HepG2 (cell line): ENCODE data around the gene ANTXR1. TPM values are rescaled to one million over a fixed set of nuclear protein-coding genes. Genes with fewer than 3 reads are reported as not detected.
A peak's percentile ranks its signal among the peaks of the same experiment; 100 is the strongest.

ENCODE experiments used
- BRCA1 ChIP-seq: sonication (generic); formaldehyde crosslinking; IDR thresholded peaks from 2 replicates; pipeline ENCODE4 v1.4.0; 2020; ENCODE audit warnings: missing genetic modification reagents
- CENPT ChIP-seq: sonication (generic); formaldehyde crosslinking; IDR thresholded peaks from 2 replicates; pipeline ENCODE4 v1.8.0; 2022; ENCODE audit warnings: low read depth, mild to moderate bottlenecking, moderate library complexity, missing genetic modification reagents
- CHD4 ChIP-seq: fragments of 200-600 bp; sonication (generic); IDR thresholded peaks from 2 replicates; pipeline ENCODE4 v1.7.0; 2017; ENCODE audit warnings: mild to moderate bottlenecking, low read length, borderline replicate concordance
- FOSL2 ChIP-seq: sonication (generic); formaldehyde crosslinking; IDR thresholded peaks from 2 replicates; pipeline ENCODE4 v1.4.0; 2020; ENCODE audit warnings: missing genetic modification reagents
- HOXA7 ChIP-seq: sonication (generic); formaldehyde crosslinking; IDR thresholded peaks from 2 replicates; pipeline ENCODE4 v1.8.1; 2022; ENCODE audit warnings: mild to moderate bottlenecking, missing genetic modification reagents, moderate library complexity
- HOXD1 ChIP-seq: sonication (generic); formaldehyde crosslinking; IDR thresholded peaks from 2 replicates; pipeline ENCODE4 v1.5.0; 2020; ENCODE audit warnings: missing genetic modification reagents
- MAZ ChIP-seq, 2 experiments: sonication (generic) in 1 of 2; formaldehyde crosslinking in 1 of 2; IDR thresholded peaks; 2 replicates each; pipeline versions ENCODE4 v1.5.0 to v1.6.1; 2012 to 2020; ENCODE audit warnings: low read depth in 2 of 2, mild to moderate bottlenecking in 2 of 2, borderline replicate concordance in 1 of 2, improper control_type of control experiment in 1 of 2, low read length in 1 of 2, missing genetic modification reagents in 1 of 2, moderate library complexity in 1 of 2
- POLR2AphosphoS5 ChIP-seq: IDR thresholded peaks from 2 replicates; pipeline ENCODE4 v1.6.1; 2012; ENCODE audit warnings: low read depth, low read length
- SP140L ChIP-seq: sonication (generic); formaldehyde crosslinking; IDR thresholded peaks from 2 replicates; pipeline ENCODE4 v1.4.0; 2020; ENCODE audit warnings: missing genetic modification reagents, borderline replicate concordance
- SRSF4 ChIP-seq: fragments of 200-400 bp; formaldehyde crosslinking; IDR thresholded peaks from one replicate; pipeline ENCODE4 v1.6.1; 2018; ENCODE audit warnings: mild to moderate bottlenecking, low read depth, low read length, moderate library complexity; ENCODE audit not compliant: poor library complexity, severe bottlenecking
- ZNF362 ChIP-seq: sonication (generic); formaldehyde crosslinking; IDR thresholded peaks from 2 replicates; pipeline ENCODE4 v1.4.0; 2020; ENCODE audit warnings: missing genetic modification reagents, mild to moderate bottlenecking, borderline replicate concordance
- ZNF382 ChIP-seq: sonication (generic); formaldehyde crosslinking; IDR thresholded peaks from 2 replicates; pipeline ENCODE4 v1.5.0; 2020; ENCODE audit warnings: missing genetic modification reagents, mild to moderate bottlenecking, borderline replicate concordance
- ZNF576 ChIP-seq: sonication (generic); formaldehyde crosslinking; IDR thresholded peaks from 2 replicates; pipeline ENCODE4 v1.4.0; 2020; ENCODE audit warnings: mild to moderate bottlenecking, missing genetic modification reagents
- ZNF614 ChIP-seq: IDR thresholded peaks from 2 replicates; pipeline ENCODE4 v1.6.1; 2018; ENCODE audit warnings: missing biosample characterization, missing genetic modification reagents, inconsistent platforms, borderline replicate concordance
- ZNF749 ChIP-seq: sonication (generic); formaldehyde crosslinking; IDR thresholded peaks from 2 replicates; pipeline ENCODE4 v1.8.0; 2022; ENCODE audit warnings: mild to moderate bottlenecking, missing genetic modification reagents, moderate library complexity, borderline replicate concordance
- polyA plus RNA-seq, 8 experiments: library from polyadenylated mRNA; depleted of rRNA in 3 of 8; stranded (reverse) in 7 of 8; unstranded in 1 of 8; fragments of >200 nt; fragmentation: Illumina TruSeq in 4 of 8; extraction: Trizol in 4 of 8; gene quantifications; 2 replicates each; pipeline versions ENCODE4 v1.2.1 to v1.2.3, GENCODE V29; 2011 to 2016; ENCODE audit warnings: low read depth in 4 of 8, missing spikeins in 1 of 8, mixed read lengths in 1 of 8; ENCODE audit not compliant: insufficient read depth in 1 of 8
- total RNA-seq, 5 experiments: library from RNA; depleted of rRNA; stranded (reverse); fragments of >200 nt; fragmentation: Illumina TruSeq; extraction: Trizol; gene quantifications; 2 replicates each; pipeline ENCODE4 v1.2.3, GENCODE V29; 2016; ENCODE audit warnings: low read depth in 1 of 5
- TF ChIP-seq, protein P1 (sequence below): sonication (generic); formaldehyde crosslinking; IDR thresholded peaks from 2 replicates; pipeline ENCODE4 v1.4.0; 2020; ENCODE audit warnings: missing genetic modification reagents
- TF ChIP-seq, protein P2 (sequence below): sonication (generic); formaldehyde crosslinking; IDR thresholded peaks from 2 replicates; pipeline ENCODE4 v1.5.0; 2020; ENCODE audit warnings: mild to moderate bottlenecking, missing genetic modification reagents
- TF ChIP-seq, protein P3 (sequence below): sonication (generic); formaldehyde crosslinking; IDR thresholded peaks from 2 replicates; pipeline ENCODE4 v1.4.0; 2020; ENCODE audit warnings: missing genetic modification reagents

Gene ANTXR1
- total and polyA plus RNA-seq, 2 of the 13 experiments (the other 11 are each of a cell fraction or from before 2014, with no cell fraction given): 4.5 to 12.7 TPM

- TF ChIP-seq, protein P1, sequence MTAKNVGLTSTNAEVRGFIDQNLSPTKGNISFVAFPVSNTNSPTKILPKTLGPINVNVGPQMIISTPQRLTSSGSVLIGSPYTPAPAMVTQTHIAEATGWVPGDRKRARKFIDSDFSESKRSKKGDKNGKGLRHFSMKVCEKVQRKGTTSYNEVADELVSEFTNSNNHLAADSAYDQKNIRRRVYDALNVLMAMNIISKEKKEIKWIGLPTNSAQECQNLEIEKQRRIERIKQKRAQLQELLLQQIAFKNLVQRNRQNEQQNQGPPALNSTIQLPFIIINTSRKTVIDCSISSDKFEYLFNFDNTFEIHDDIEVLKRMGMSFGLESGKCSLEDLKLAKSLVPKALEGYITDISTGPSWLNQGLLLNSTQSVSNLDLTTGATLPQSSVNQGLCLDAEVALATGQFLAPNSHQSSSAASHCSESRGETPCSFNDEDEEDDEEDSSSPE (CRISPR knock-in tag): peak; percentile 94
- peak; percentile 87 for TF ChIP-seq POLR2AphosphoS5
- TF ChIP-seq CENPT (CRISPR knock-in tag): no peak
- TF ChIP-seq MAZ (IDR thresholded peaks at IDR 0.05; ENCODE audit: borderline replicate concordance, low read depth, low read length): peak; percentile 89
- TF ChIP-seq MAZ (CRISPR knock-in tag; IDR thresholded peaks at IDR 0.05; ENCODE audit: low read depth): peak; percentile 94
- peak; percentile 99 for TF ChIP-seq ZNF614 (CRISPR knock-in tag)
- no peak for TF ChIP-seq CHD4
- peak; percentile 88 for TF ChIP-seq BRCA1 (CRISPR knock-in tag)
- TF ChIP-seq, protein P2, sequence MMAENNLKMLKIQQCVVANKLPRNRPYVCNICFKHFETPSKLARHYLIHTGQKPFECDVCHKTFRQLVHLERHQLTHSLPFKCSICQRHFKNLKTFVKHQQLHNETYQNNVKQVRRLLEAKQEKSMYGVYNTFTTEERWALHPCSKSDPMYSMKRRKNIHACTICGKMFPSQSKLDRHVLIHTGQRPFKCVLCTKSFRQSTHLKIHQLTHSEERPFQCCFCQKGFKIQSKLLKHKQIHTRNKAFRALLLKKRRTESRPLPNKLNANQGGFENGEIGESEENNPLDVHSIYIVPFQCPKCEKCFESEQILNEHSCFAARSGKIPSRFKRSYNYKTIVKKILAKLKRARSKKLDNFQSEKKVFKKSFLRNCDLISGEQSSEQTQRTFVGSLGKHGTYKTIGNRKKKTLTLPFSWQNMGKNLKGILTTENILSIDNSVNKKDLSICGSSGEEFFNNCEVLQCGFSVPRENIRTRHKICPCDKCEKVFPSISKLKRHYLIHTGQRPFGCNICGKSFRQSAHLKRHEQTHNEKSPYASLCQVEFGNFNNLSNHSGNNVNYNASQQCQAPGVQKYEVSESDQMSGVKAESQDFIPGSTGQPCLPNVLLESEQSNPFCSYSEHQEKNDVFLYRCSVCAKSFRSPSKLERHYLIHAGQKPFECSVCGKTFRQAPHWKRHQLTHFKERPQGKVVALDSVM (CRISPR knock-in tag): 0 out of 2 replicates have a peak, but pooled peaks have one; percentile 72
- TF ChIP-seq ZNF382: no peak
- TF ChIP-seq ZNF749: peak; percentile 72; the same call in 1 of the 2 replicates
- peak; percentile 91 for TF ChIP-seq FOSL2
- peak; percentile 81; the same call in 1 of the 2 replicates for TF ChIP-seq HOXD1
- TF ChIP-seq SP140L (CRISPR knock-in tag): no peak
- TF ChIP-seq SRSF4: no peak
- TF ChIP-seq, protein P3, sequence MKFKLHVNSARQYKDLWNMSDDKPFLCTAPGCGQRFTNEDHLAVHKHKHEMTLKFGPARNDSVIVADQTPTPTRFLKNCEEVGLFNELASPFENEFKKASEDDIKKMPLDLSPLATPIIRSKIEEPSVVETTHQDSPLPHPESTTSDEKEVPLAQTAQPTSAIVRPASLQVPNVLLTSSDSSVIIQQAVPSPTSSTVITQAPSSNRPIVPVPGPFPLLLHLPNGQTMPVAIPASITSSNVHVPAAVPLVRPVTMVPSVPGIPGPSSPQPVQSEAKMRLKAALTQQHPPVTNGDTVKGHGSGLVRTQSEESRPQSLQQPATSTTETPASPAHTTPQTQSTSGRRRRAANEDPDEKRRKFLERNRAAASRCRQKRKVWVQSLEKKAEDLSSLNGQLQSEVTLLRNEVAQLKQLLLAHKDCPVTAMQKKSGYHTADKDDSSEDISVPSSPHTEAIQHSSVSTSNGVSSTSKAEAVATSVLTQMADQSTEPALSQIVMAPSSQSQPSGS: peak; percentile 98
- TF ChIP-seq HOXA7 (CRISPR knock-in tag): no peak
- TF ChIP-seq ZNF362: peak; percentile 68; the same call in 1 of the 2 replicates
- peak; percentile 79; the same call in 1 of the 2 replicates for TF ChIP-seq ZNF576 (CRISPR knock-in tag)
Measured at GRCh38 chr2:69177785-69178636, 165.0 kb downstream of the ANTXR1 start (continued).
